SK-N-SH treated with all-trans-retinoic acid at 6 μM for 48 hours (cell line): ENCODE measurements around the gene FARS2.

Experiments used
- ATAC-seq: fragments of 200-7000 bp; cut with Tn5 transposase; 3 replicates; pipeline ENCODE4 v1.9.1; 2020; ENCODE audit warnings: mild to moderate bottlenecking, moderate library complexity
- ARNTL ChIP-seq: fragments of 450-650 bp; formaldehyde crosslinking; IDR thresholded peaks from 2 replicates; pipeline ENCODE4 v1.5.0; 2020; ENCODE audit warnings: low read depth, mild to moderate bottlenecking, moderate library complexity, borderline replicate concordance
- BACH2 ChIP-seq: fragments of 250-450 bp; sonication (Bioruptor Pico); IDR thresholded peaks from 2 replicates; pipeline ENCODE4 v1.9.0; 2021; ENCODE audit warnings: mild to moderate bottlenecking, borderline replicate concordance
- CSDC2 ChIP-seq: fragments of 250-450 bp; sonication (Bioruptor Pico); IDR thresholded peaks from 2 replicates; pipeline ENCODE4 v1.5.0; 2020; ENCODE audit warnings: mild to moderate bottlenecking, moderate library complexity
- ESRRG ChIP-seq: fragments of 250-450 bp; sonication (Bioruptor Pico); IDR thresholded peaks from 2 replicates; pipeline ENCODE4 v1.6.1; 2021; ENCODE audit warnings: mild to moderate bottlenecking
- GLIS3 ChIP-seq: fragments of 250-450 bp; sonication (Bioruptor Pico); IDR thresholded peaks from 2 replicates; pipeline ENCODE4 v1.5.0; 2020; ENCODE audit warnings: mild to moderate bottlenecking, moderate library complexity
- ISL1 ChIP-seq: fragments of 250-450 bp; sonication (Bioruptor Pico); IDR thresholded peaks from 2 replicates; pipeline ENCODE4 v2.1.2; 2022; ENCODE audit warnings: mild to moderate bottlenecking, moderate library complexity
- OSR1 ChIP-seq: fragments of 250-450 bp; sonication (Bioruptor Pico); IDR thresholded peaks from 2 replicates; pipeline ENCODE4 v1.8.0; 2022; ENCODE audit warnings: moderate library complexity, mild to moderate bottlenecking, inconsistent platforms
- PPARA ChIP-seq: fragments of 250-450 bp; sonication (Bioruptor Pico); IDR thresholded peaks from 2 replicates; pipeline ENCODE4 v1.5.0; 2020; ENCODE audit warnings: mild to moderate bottlenecking, borderline replicate concordance
- SNAI2 ChIP-seq: fragments of 250-450 bp; sonication (Bioruptor Pico); IDR thresholded peaks from 2 replicates; pipeline ENCODE4 v1.5.0; 2020; ENCODE audit warnings: mild to moderate bottlenecking, moderate library complexity
- TOX ChIP-seq: fragments of 250-450 bp; sonication (Bioruptor Pico); IDR thresholded peaks from 2 replicates; pipeline ENCODE4 v1.8.0; 2021; ENCODE audit warnings: mild to moderate bottlenecking, moderate library complexity, borderline replicate concordance
- ZC3H10 ChIP-seq: fragments of 250-450 bp; sonication (Bioruptor Pico); IDR thresholded peaks from 2 replicates; pipeline ENCODE4 v1.5.1; 2021; ENCODE audit warnings: mild to moderate bottlenecking, moderate library complexity
- ZFP3 ChIP-seq: fragments of 250-450 bp; sonication (Bioruptor Pico); IDR thresholded peaks from 2 replicates; pipeline ENCODE4 v1.5.0; 2020; ENCODE audit warnings: mild to moderate bottlenecking, moderate library complexity
- ZNF565 ChIP-seq: fragments of 450-650 bp; formaldehyde crosslinking; conservative IDR thresholded peaks from 2 replicates; pipeline ENCODE4 v1.5.0; 2020; ENCODE audit warnings: low read depth, mild to moderate bottlenecking, moderate library complexity
- ZNF70 ChIP-seq: fragments of 450-650 bp; formaldehyde crosslinking; IDR thresholded peaks from 2 replicates; pipeline ENCODE4 v1.5.0; 2020; ENCODE audit warnings: mild to moderate bottlenecking, moderate library complexity
- ZNF8 ChIP-seq: fragments of 450-650 bp; formaldehyde crosslinking; IDR thresholded peaks from 2 replicates; pipeline ENCODE4 v1.5.0; 2020; ENCODE audit warnings: mild to moderate bottlenecking, moderate library complexity
- TF ChIP-seq, protein P1 (sequence below): fragments of 250-450 bp; sonication (Bioruptor Pico); IDR thresholded peaks from 2 replicates; pipeline ENCODE4 v1.5.1; 2021; ENCODE audit warnings: mild to moderate bottlenecking, moderate library complexity
- TF ChIP-seq, protein P2 (sequence below): fragments of 250-450 bp; sonication (Bioruptor Pico); IDR thresholded peaks from 2 replicates; pipeline ENCODE4 v1.5.1; 2020; ENCODE audit warnings: low read depth, mild to moderate bottlenecking, moderate library complexity
- TF ChIP-seq, protein P3 (sequence below): fragments of 250-450 bp; sonication (Bioruptor Pico); IDR thresholded peaks from 2 replicates; pipeline ENCODE4 v1.5.0; 2020; ENCODE audit warnings: mild to moderate bottlenecking, moderate library complexity
- TF ChIP-seq, protein P4 (sequence below): fragments of 250-450 bp; sonication (Bioruptor Pico); IDR thresholded peaks from 2 replicates; pipeline ENCODE4 v1.8.0; 2020; ENCODE audit warnings: mild to moderate bottlenecking, moderate library complexity, borderline replicate concordance
- TF ChIP-seq, protein P5 (sequence below): fragments of 250-450 bp; sonication (Bioruptor Pico); IDR thresholded peaks from 2 replicates; pipeline ENCODE4 v1.8.0; 2021; ENCODE audit warnings: low read depth, mild to moderate bottlenecking, moderate library complexity, borderline replicate concordance

Gene FARS2

GRCh38 chr6:5645328-5646290 is 384.3 kb downstream of the FARS2 start:
- peak; percentile 50; the same call in 2 of the 3 replicates for ATAC-seq
- TF ChIP-seq ZNF70 (CRISPR knock-in tag) (no peak), ZNF8 (CRISPR knock-in tag) (no peak), SNAI2 (no peak), CSDC2 (CRISPR knock-in tag) (no peak), ZC3H10 (CRISPR knock-in tag) (no peak), ISL1 (CRISPR knock-in tag) (no peak), OSR1 (CRISPR knock-in tag) (no peak), PPARA (CRISPR knock-in tag) (no peak), ZFP3 (CRISPR knock-in tag) (no peak), BACH2 (no peak), ZNF565 (CRISPR knock-in tag) (no peak), GLIS3 (CRISPR knock-in tag) (no peak), ARNTL (CRISPR knock-in tag) (no peak)
- TF ChIP-seq, protein P1, sequence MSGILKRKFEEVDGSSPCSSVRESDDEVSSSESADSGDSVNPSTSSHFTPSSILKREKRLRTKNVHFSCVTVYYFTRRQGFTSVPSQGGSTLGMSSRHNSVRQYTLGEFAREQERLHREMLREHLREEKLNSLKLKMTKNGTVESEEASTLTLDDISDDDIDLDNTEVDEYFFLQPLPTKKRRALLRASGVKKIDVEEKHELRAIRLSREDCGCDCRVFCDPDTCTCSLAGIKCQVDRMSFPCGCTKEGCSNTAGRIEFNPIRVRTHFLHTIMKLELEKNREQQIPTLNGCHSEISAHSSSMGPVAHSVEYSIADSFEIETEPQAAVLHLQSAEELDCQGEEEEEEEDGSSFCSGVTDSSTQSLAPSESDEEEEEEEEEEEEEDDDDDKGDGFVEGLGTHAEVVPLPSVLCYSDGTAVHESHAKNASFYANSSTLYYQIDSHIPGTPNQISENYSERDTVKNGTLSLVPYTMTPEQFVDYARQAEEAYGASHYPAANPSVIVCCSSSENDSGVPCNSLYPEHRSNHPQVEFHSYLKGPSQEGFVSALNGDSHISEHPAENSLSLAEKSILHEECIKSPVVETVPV, result no peak
- TF ChIP-seq, protein P2, sequence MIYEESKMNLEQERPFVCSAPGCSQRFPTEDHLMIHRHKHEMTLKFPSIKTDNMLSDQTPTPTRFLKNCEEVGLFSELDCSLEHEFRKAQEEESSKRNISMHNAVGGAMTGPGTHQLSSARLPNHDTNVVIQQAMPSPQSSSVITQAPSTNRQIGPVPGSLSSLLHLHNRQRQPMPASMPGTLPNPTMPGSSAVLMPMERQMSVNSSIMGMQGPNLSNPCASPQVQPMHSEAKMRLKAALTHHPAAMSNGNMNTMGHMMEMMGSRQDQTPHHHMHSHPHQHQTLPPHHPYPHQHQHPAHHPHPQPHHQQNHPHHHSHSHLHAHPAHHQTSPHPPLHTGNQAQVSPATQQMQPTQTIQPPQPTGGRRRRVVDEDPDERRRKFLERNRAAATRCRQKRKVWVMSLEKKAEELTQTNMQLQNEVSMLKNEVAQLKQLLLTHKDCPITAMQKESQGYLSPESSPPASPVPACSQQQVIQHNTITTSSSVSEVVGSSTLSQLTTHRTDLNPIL (CRISPR knock-in tag), result no peak
- TF ChIP-seq, protein P3, sequence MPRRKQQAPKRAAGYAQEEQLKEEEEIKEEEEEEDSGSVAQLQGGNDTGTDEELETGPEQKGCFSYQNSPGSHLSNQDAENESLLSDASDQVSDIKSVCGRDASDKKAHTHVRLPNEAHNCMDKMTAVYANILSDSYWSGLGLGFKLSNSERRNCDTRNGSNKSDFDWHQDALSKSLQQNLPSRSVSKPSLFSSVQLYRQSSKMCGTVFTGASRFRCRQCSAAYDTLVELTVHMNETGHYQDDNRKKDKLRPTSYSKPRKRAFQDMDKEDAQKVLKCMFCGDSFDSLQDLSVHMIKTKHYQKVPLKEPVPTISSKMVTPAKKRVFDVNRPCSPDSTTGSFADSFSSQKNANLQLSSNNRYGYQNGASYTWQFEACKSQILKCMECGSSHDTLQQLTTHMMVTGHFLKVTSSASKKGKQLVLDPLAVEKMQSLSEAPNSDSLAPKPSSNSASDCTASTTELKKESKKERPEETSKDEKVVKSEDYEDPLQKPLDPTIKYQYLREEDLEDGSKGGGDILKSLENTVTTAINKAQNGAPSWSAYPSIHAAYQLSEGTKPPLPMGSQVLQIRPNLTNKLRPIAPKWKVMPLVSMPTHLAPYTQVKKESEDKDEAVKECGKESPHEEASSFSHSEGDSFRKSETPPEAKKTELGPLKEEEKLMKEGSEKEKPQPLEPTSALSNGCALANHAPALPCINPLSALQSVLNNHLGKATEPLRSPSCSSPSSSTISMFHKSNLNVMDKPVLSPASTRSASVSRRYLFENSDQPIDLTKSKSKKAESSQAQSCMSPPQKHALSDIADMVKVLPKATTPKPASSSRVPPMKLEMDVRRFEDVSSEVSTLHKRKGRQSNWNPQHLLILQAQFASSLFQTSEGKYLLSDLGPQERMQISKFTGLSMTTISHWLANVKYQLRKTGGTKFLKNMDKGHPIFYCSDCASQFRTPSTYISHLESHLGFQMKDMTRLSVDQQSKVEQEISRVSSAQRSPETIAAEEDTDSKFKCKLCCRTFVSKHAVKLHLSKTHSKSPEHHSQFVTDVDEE (CRISPR knock-in tag), result no peak
- TF ChIP-seq, protein P4, sequence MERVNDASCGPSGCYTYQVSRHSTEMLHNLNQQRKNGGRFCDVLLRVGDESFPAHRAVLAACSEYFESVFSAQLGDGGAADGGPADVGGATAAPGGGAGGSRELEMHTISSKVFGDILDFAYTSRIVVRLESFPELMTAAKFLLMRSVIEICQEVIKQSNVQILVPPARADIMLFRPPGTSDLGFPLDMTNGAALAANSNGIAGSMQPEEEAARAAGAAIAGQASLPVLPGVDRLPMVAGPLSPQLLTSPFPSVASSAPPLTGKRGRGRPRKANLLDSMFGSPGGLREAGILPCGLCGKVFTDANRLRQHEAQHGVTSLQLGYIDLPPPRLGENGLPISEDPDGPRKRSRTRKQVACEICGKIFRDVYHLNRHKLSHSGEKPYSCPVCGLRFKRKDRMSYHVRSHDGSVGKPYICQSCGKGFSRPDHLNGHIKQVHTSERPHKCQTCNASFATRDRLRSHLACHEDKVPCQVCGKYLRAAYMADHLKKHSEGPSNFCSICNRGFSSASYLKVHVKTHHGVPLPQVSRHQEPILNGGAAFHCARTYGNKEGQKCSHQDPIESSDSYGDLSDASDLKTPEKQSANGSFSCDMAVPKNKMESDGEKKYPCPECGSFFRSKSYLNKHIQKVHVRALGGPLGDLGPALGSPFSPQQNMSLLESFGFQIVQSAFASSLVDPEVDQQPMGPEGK, result no peak
- TF ChIP-seq, protein P5, sequence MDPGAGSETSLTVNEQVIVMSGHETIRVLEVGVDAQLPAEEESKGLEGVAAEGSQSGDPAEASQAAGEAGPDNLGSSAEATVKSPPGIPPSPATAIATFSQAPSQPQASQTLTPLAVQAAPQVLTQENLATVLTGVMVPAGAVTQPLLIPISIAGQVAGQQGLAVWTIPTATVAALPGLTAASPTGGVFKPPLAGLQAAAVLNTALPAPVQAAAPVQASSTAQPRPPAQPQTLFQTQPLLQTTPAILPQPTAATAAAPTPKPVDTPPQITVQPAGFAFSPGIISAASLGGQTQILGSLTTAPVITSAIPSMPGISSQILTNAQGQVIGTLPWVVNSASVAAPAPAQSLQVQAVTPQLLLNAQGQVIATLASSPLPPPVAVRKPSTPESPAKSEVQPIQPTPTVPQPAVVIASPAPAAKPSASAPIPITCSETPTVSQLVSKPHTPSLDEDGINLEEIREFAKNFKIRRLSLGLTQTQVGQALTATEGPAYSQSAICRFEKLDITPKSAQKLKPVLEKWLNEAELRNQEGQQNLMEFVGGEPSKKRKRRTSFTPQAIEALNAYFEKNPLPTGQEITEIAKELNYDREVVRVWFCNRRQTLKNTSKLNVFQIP (CRISPR knock-in tag), result no peak

- no peak for ATAC-seq
- TF ChIP-seq, protein P1, result no peak
- TF ChIP-seq, protein P4, result no peak
- TF ChIP-seq, protein P5 (CRISPR knock-in tag), result no peak
- TF ChIP-seq ZNF8 (CRISPR knock-in tag) (no peak), TOX (CRISPR knock-in tag) (no peak), GLIS3 (CRISPR knock-in tag) (no peak), SNAI2 (no peak), ESRRG (CRISPR knock-in tag) (no peak), ARNTL (CRISPR knock-in tag) (no peak), ISL1 (CRISPR knock-in tag) (no peak), ZNF70 (CRISPR knock-in tag) (no peak), ZNF565 (CRISPR knock-in tag) (no peak)
- TF ChIP-seq, protein P2 (CRISPR knock-in tag), result no peak
Measured at GRCh38 chr6:5652406-5653137, 391.3 kb downstream of the FARS2 start.
